GM13977 (cell line): ENCODE results near the gene FZD8.
A peak's percentile ranks its signal among the peaks of the same experiment; 100 is the strongest.

Experiments
- DNase-seq: peaks from one replicate; pipeline ENCODE4 v3.0.0; 2012; ENCODE audit warnings: low spot score
- CTCF ChIP-seq: IDR thresholded peaks from 2 replicates; pipeline ENCODE4 v1.5.1; 2012; ENCODE audit warnings: mild to moderate bottlenecking, control low read depth; ENCODE audit not compliant: insufficient read depth; ENCODE audit errors: extremely low read depth, missing control alignments
- in situ Hi-C: fragments of 300-500 bp; cut with MboI; formaldehyde crosslinking; loops from one replicate; pipeline ENCODE4 v1.12.0; 2022; ENCODE audit warnings: low sequenced_read_pairs, low pct_unique_long_range_greater_than_20kb, mixed read lengths, inconsistent platforms; ENCODE audit not compliant: unreplicated experiment

Gene FZD8

GRCh38 chr10:35614312-35614711 lies 27.8 kb downstream of the FZD8 start:
- no peak for TF ChIP-seq CTCF
- no peak for DNase-seq
- in situ Hi-C loops = loop anchor here (25.0 kb wide), 1 partner anchor 502 kb away; no protein-coding TSS in a partner anchor

GRCh38 chr10:35613597-35614226 lies 28.4 kb downstream of the FZD8 start:
- in situ Hi-C loops = loop anchor here (25.0 kb wide), 1 partner anchor 501 kb away; no protein-coding TSS in a partner anchor
- TF ChIP-seq CTCF = peak; percentile 10
- no peak for DNase-seq

GRCh38 chr10:35613107-35613440 lies 29.0 kb downstream of the FZD8 start:
- DNase-seq = no peak
- in situ Hi-C loops = loop anchor here (25.0 kb wide), 1 partner anchor 501 kb away; no protein-coding TSS in a partner anchor
- no peak for TF ChIP-seq CTCF

GRCh38 chr10:35612385-35613106 lies 29.6 kb downstream of the FZD8 start:
- no peak for DNase-seq
- in situ Hi-C loops = loop anchor here (25.0 kb wide), 1 partner anchor 500 kb away; no protein-coding TSS in a partner anchor
- TF ChIP-seq CTCF = no peak

GRCh38 chr10:35611750-35612149 lies 30.3 kb downstream of the FZD8 start:
- in situ Hi-C loops = loop anchor here (25.0 kb wide), 1 partner anchor 499 kb away; no protein-coding TSS in a partner anchor
- no peak for DNase-seq
- no peak for TF ChIP-seq CTCF

GRCh38 chr10:35608328-35608672 lies 33.8 kb downstream of the FZD8 start:
- DNase-seq = no peak
- TF ChIP-seq CTCF = no peak
- in situ Hi-C loops = loop anchor here (25.0 kb wide), 1 partner anchor 496 kb away; no protein-coding TSS in a partner anchor
